NCI-H2107 (cell line): ENCODE results near the gene CTDSP1.
A peak's percentile ranks its signal among the peaks of the same experiment; 100 is the strongest.

Experiments used
- DNase-seq: peaks from one replicate; lab custom pipeline; 2025; lab: John Stamatoyannopoulos, UW

Gene CTDSP1

DNA sequence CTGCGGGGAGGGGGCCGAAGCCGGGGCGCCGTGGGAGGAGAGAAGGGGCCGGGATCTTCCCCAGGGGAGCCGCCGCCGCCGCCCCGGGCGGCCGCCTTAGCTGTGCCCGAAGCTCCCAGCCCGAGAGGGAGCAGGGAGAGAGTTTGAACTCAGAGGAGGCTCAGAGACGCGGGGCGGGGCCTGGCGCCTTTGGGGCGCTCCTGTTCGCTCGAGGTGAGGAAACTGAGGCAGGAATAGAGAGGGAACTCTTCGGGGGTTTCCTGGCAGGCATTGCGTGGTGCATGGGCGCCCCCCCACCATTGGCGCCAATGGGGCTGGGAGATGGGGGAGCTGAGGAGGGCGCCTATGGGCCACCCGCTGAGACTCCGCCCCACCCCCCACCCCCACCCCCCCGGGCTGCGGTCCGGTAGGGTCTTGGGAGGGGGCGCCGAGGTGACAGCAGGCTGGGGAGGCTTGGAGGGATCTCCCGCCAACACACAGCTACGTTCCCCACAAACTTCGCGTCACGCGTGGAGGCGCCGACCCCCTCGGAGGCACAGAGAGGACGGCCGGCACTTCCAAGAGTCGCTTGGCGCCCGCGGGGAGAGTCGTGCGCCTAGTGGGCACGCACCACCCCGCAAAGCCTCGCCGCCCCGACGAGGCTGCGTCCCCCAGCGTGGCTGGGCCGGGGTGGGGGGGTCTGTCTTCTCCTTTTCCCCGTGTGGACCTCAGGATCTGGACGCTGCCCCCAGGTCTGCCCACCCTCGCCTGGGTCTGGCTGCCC is 680 bp downstream of the CTDSP1 start:
- DNase-seq = no peak

DNA sequence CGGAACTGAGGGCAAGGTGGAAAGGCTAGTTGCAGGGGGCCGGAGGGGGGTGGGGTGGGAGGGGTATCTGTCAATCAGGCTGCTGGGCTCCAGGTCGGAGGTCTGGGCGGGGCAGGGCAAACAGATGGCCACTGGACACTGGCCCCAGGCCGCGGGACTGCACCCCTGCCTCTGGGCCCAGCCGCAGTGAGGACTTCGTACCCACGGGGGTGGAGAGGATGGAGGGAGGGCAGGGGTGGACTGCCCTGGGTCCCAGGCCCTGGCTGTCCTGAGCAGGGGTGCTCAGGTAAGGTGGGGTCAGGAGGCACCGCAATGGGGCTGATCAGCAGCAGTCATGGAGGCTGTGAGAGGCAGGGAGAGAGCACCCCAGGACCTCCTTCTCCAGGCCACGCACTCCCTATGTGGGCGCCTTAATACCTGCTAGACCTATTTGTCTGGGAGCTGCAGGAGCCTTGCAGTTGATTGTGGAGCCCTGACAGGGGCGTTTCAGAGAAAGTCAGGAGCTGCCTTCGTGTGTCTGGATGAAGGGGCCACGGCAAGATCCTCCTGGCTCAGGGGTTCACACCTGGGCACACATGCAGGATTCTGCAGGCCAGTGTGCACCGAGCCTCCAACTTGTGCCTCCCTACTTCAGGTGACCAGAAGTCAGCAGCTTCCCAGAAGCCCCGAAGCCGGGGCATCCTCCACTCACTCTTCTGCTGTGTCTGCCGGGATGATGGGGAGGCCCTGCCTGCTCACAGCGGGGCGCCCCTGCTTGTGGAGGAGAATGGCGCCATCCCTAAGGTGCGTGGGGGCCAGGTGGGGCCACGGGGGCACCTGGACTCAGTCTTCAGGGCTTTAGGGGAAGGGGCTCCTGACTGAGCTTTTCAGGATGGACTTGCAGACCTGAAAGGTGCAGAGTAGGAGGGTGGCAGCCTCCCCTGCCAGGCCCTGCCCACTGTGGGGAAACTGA is 1.5 kb downstream of the CTDSP1 start:
- no peak for DNase-seq

DNA sequence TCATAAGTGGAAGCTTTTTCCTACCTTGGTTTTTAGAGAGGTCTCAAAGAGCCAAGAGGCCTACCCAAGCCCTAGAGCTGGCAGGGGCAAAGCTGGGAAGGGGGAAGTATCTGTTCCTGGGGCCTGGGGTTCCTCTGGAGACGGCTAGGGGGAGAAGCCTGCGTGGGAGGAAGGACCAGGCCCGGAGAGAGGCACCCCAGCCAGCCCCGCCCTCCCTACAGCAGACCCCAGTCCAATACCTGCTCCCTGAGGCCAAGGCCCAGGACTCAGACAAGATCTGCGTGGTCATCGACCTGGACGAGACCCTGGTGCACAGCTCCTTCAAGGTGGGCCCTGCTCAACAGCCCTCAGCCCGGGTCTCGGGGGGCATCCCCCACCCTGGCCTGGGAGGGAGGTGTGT is 2.2 kb downstream of the CTDSP1 start:
- DNase-seq = no peak

DNA sequence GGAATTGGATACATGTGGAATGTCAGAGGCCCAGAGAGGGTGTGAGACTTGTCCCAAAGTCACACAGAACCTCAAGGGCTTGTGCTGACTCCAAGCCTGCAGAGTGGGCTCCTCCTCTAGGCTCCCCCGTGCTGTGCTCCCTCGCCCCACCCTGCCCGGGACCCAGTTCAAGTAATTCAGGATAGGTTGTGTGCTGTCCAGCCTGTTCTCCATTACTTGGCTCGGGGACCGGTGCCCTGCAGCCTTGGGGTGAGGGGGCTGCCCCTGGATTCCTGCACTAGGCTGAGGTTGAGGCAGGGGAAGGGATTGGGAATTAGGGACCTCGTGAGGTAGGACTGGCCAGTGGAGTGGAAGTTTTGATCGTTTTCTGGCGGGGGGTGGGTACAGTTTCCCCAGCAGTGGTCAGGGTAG is 2.8 kb downstream of the CTDSP1 start:
- no peak for DNase-seq

DNA sequence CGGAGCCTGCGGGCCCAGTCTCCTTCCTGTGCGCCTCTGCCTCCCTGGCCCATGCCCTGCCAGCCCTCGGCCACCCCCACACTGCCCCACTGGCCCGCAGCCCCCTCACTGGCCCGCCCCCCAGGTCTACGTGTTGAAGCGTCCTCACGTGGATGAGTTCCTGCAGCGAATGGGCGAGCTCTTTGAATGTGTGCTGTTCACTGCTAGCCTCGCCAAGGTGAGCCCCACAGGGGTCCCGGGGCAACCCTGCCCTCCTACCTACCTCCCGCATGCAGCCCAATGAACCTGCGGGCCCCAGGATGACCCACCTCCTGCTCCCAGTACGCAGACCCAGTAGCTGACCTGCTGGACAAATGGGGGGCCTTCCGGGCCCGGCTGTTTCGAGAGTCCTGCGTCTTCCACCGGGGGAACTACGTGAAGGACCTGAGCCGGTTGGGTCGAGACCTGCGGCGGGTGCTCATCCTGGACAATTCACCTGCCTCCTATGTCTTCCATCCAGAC is 3.3 kb downstream of the CTDSP1 start:
- no peak for DNase-seq

DNA sequence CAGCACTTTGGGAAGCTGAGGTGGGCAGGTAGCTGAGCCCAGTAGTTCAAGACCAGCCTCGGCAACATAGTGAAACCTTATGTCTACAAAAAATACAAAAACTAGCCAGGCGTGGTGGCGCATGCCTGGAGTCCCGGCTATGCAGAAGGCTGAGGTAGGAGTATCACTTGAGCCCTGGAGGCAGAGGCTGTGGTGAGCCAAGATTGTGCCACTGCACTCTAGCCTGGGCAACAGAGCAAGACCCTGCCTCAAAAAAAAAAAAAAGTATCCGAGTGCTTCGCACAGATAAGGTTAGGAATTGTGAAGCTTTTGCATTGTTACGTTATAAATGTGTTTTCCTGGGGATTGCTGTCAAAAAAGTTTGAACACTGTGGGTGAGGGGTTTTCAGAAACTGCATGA is 4.1 kb downstream of the CTDSP1 start:
- DNase-seq = no peak

DNA sequence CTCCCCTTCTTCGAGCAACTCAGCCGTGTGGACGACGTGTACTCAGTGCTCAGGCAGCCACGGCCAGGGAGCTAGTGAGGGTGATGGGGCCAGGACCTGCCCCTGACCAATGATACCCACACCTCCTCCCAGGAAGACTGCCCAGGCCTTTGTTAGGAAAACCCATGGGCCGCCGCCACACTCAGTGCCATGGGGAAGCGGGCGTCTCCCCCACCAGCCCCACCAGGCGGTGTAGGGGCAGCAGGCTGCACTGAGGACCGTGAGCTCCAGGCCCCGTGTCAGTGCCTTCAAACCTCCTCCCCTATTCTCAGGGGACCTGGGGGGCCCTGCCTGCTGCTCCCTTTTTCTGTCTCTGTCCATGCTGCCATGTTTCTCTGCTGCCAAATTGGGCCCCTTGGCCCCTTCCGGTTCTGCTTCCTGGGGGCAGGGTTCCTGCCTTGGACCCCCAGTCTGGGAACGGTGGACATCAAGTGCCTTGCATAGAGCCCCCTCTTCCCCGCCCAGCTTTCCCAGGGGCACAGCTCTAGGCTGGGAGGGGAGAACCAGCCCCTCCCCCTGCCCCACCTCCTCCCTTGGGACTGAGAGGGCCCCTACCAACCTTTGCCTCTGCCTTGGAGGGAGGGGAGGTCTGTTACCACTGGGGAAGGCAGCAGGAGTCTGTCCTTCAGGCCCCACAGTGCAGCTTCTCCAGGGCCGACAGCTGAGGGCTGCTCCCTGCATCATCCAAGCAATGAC is 4.8 kb downstream of the CTDSP1 start:
- DNase-seq = no peak

DNA sequence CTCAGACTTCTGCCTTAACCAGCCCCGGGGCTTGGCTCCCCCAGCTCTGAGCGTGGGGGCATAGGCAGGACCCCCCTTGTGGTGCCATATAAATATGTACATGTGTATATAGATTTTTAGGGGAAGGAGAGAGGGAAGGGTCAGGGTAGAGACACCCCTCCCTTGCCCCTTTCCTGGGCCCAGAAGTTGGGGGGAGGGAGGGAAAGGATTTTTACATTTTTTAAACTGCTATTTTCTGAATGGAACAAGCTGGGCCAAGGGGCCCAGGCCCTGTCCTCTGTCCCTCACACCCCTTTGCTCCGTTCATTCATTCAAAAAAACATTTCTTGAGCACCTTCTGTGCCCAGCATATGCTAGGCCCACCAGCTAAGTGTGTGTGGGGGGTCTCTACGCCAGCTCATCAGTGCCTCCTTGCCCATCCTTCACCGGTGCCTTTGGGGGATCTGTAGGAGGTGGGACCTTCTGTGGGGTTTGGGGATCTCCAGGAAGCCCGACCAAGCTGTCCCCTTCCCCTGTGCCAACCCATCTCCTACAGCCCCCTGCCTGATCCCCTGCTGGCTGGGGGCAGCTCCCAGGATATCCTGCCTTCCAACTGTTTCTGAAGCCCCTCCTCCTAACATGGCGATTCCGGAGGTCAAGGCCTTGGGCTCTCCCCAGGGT is 5.5 kb downstream of the CTDSP1 start:
- no peak for DNase-seq

DNA sequence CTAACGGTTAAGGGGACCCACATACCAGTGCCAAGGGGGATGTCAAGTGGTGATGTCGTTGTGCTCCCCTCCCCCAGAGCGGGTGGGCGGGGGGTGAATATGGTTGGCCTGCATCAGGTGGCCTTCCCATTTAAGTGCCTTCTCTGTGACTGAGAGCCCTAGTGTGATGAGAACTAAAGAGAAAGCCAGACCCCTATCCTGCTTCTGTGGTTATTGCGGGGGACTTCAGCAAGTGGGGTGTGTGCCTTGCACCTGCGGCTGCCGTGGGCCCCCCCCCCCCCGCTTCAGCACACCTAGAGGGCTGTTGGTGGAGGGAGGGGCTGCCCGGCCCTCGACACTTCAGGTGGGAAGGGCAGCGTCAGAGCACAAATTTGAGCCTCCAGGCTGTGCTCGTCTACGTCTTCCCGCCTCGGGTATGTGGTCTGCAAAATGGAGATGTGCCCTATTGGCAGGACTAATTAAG is 6.1 kb downstream of the CTDSP1 start:
- no peak for DNase-seq

DNA sequence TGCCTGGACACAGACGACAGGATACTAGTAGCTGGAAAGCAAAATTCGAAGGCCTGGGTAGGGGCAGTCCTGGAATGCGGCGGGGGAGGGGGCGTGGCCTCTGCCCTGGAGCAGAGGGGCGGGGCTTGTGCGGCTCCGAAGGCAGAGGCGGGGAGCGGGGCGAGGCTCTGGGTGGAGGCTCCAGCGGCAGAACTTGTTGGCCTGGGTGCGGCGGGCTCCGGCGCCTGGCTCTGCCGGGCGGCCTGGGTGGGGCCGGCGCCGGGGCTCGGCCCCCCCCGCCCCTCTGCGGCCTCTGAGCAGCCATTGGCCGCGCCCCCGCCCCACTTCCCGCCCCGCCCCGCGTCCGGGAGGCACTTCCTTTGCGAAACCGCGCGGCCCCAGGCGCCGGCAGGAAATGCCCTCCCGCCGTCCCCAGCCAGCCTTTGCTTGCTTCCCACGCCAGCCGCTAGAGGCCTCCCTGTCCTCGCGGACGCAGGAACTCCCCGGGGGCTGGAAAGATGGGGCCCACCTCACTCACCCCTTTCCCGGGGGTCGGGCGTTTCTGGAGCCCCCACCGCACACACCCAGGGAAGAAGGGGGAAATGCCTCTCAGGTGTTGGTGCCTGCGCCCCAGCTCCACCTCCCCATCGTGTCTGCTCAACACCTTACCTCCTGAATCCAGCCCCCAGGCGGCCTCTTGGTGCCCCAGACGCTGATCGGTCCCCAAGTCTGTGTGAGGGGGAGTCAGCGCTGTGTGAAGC is 6.7 kb downstream of the CTDSP1 start:
- DNase-seq = peak; percentile 73

DNA sequence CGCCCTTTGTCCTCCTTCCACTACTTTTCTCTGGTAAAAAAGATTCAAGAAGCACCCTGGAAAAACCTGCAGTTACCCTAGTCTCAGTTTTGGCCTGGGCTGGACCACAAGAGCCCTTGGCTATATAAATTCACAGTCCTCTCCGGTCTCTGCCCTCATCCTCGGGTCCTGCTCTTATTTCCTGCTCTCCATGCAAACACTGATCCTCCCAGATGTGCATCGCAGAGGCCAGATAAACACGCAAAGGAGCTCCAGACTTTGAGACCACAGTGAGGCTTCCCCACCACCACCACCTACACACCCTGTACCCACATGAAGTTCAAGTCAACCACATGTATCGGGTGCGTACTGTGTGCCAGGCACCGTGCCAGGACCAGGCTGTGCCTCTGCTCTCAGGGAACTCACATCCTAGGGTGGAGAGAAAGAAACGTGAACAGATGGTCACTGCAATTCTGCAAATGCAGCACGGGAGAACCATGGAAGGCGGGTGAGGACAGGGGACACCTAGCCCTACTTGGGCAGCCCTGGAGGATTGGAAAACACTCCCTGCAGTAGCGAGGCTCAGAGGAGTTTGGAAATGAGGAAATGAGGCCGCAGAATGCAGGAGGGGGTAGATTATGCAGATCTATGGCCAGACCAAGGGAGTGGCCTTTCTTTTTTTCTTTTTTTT is 7.4 kb downstream of the CTDSP1 start:
- DNase-seq = no peak

DNA sequence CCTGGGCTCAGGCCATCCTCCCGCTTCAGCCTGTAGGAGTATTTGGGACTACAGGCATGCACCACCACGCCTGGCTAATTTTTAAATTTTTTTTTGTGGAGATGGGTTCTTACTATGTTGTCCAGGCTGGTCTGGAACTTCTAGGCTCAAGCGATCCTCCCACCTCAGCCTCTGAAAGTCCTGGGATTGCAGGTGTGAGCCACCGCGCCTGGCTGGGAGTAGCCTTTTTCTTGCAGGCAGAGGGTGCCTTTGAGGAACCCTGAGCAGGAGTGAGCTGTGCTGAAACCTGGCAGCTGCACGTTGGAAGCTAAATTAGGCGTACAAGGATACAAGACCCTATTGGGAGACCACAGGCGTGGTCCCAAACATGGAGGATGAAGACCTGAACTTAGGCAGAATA is 8.0 kb downstream of the CTDSP1 start:
- no peak for DNase-seq

DNA sequence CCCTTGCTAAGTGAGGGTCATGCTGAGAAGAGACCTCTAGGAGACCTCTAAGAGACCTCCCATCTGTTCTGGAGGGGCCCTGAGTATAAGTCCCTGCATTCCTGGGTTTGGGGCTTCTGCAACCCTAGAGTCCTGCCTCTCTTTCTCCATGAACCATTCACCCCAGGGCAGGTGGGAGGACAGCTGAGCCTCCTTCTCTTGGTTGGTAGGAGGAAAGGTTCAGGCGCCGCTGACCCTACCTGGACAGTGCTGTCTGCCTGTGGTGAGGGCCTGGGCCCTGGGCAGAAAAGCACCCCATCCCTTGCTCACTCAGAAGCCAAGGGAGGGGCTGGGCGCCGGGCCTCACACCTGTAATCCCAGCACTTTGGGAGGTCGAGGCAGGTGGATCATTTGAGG is 18.7 kb downstream of the CTDSP1 start:
- no peak for DNase-seq

DNA sequence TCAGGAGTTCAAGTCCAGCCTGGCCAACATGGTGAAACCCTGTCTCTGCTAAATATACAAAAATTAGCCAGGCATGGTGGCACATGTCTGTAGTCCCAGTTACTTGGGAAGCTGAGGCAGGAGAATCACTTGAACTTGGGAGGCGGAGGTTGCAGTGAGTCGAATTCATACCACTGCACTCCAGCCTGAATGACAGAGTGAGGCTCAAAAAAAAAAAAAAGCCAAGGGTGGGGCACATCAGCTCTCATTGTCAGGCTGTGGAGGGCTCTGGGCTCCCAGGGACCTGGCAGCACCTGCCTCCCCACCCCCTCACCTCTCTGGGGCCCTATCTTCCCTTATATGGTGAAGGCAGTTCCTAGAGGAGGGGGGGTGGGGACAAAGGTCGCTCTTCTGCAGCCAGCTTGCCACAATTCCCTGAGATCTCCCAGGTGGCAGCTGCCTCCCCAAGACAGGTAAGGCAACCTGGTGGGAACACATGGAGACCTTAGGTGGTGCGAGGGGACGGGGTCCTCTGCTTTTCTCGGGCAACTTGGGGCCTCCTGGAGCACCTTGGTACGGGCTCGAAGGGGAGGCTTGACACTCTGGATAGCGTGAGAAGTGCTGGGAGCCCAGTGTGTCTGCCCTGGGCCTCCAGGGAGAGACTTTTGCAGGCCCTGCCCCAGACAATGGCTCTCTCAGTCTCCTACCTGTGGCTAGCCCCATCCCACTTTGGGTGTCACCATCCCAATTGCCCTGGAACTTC is 19.2 kb downstream of the CTDSP1 start, which contains the start of gene VIL1:
TSS of gene VIL1 (plus strand) at position 407 of the 742 bp plus-strand sequence. CDS start 4,656 bp downstream, outside the sequence.
- DNase-seq = no peak

DNA sequence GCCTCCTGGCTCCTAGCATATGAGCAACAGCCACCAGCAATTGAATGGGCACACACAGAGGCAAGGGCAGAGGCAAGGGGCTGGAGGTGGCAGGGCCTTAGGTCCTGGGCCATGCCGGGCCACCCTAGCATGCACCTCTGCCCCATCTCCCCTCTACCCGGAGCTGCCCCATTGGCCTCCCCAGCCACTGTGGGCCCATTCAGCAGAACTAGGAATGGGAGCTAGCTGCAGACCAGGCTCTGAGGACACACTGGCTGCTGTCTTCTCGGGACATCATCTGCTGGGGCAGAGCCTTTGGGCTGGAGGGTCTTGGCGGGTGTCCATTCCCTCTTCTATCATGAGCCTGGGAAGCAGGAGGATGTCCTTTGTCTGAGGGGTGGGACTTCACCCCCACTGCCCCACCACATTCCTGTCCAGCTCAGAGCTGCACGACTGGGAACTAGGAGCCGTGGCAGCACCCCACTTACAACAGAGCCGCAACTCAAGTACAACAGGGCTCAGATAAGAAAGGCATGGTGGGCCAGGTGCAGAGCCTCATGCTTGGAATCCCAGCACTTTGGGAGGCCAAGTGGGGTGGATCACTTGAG is 20.1 kb downstream of the CTDSP1 start:
- DNase-seq = no peak

DNA sequence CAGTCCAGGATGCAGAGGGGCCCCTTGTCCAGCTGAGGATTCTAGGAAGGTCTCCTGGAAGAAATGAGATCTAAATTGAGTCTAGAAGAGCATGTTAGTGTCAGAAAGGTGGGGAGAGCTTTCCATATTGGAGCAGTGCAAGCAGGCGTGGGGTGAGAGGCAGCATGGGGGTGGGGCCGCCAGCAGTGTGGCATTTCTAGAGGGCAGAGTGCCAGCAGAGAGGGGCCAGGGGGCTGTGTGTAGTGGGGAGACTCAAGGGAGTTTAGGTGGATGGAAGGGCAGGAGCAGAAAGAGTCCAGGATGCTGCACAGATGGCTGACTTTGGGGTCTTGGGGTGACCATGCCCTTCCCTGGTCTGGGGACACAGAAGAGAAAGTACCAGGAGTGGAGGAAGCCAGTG is 21.4 kb downstream of the CTDSP1 start:
- DNase-seq = no peak

DNA sequence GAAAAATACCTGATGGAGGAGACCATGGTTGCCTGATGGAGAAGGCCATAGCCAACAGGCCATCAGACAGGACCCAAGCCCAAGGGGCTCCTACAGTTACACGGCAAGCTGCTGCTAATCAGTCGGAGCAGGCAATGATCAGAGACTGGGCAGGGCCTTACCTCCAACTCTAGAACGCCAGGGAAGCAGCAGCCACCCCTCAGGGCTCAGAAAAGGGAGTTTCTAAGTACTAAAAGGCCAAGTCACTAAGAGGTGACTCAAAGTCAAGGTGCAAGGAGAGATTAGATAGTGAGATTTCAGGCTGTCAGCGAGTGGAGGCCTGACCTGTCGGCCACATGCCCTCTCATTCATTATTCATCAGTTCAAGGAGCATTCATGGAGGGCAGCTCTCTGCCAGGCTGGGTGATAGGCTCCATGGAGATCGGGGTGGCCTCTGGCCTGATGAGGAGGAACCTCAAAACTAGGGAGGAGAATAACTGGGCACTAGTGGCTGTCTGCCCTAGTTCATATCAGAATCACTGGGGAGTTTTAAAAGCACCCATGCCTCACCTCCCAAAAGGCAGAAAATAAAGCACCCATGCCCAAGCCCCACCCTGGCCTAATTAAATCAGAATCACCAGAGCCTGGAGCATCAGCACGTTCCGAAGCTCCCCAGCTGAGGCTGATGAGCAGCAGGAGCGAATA is 22.9 kb downstream of the CTDSP1 start:
- DNase-seq = no peak

DNA sequence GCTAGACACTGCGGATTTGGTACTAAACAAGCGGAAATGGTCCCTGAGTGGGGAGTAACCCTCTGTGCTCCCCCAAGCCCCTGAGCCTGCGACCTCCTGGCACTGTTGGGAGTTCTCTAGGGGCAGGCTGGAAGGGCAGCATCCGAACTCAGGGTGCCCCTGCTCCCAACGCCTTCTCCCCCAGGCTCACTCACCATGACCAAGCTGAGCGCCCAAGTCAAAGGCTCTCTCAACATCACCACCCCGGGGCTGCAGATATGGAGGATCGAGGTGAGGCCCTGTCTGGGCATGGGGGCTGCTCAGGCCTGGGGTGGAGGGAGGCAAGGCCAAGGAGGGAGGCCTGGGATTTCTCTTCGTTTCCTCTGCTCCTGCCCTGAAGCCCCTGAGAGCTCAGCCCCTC is 23.9 kb downstream of the CTDSP1 start:
- DNase-seq = no peak

DNA sequence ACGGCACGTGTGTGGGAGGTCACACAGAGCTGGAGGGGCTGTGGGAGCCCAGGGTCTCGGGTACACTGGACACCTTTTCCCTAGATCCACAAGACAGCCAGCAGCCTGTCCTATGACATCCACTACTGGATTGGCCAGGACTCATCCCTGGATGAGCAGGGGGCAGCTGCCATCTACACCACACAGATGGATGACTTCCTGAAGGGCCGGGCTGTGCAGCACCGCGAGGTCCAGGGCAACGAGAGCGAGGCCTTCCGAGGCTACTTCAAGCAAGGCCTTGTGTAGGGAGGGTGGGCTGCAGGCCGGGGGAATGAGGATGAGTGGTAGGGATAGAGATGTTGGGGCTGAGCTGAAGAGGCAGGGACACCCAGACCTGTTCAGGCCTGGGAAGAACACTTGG is 25.9 kb downstream of the CTDSP1 start:
- DNase-seq = no peak
